ENCODE measurements around the gene DXO. TPM values are rescaled to one million over a fixed set of nuclear protein-coding genes. Genes with fewer than 3 reads are reported as not detected.

The DXO gene
- total RNA-seq, 1 experiment from 2014 or later: 23.7 TPM

DNA sequence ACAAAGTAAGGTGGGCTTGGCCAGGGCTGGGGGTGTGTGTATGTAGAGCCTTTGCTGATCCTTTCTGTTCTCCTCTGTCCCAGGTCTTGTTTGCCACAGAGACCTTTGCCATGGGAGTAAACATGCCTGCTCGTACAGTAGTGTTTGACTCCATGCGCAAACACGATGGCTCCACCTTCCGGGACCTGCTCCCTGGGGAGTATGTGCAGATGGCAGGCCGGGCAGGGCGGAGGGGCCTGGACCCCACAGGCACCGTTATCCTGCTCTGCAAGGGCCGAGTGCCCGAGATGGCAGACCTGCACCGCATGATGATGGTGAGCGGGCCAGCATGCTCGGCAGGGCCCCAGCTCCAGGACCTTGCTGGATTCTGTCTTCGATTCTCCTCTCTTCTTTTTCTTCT, 6.2 kb downstream of the DXO start:
- peaks cover 14% of the 10 kb centered on the region for H3K4me1 Mint-ChIP-seq (ENCODE audit: low read depth, unreplicated experiment)
- Histone ChIP-seq H3K4me1 (no peaks in the 10 kb centered on the region; the same call in 1 of the 2 replicates), H3K4me3 (ENCODE audit: low read depth, low read length) (no peak overlapping the region), H3K36me3 (ENCODE audit: control insufficient read depth, insufficient read depth, low read length) (peaks cover 8% of the 10 kb centered on the region), H3K27me3 (replicated peaks; ENCODE audit: control insufficient read depth, insufficient read depth, low read length) (no peaks in the 10 kb centered on the region), H3K9me3 (no peaks in the 10 kb centered on the region)
- ChIA-PET POLR2A (no interaction called here), CTCF (no interaction called here)
- H3K4me3 Mint-ChIP-seq (ENCODE audit: unreplicated experiment): no peak overlapping the region
- H3K27me3 Mint-ChIP-seq (ENCODE audit: insufficient read depth, unreplicated experiment): no peaks in the 10 kb centered on the region
- intact Hi-C loops (cut with micrococcal nuclease; ENCODE audit: unreplicated experiment): no loop called here
- H3K9me3 Mint-ChIP-seq (ENCODE audit: unreplicated experiment): no peaks in the 10 kb centered on the region
- no peak for DNase-seq
- TF ChIP-seq, protein P1, sequence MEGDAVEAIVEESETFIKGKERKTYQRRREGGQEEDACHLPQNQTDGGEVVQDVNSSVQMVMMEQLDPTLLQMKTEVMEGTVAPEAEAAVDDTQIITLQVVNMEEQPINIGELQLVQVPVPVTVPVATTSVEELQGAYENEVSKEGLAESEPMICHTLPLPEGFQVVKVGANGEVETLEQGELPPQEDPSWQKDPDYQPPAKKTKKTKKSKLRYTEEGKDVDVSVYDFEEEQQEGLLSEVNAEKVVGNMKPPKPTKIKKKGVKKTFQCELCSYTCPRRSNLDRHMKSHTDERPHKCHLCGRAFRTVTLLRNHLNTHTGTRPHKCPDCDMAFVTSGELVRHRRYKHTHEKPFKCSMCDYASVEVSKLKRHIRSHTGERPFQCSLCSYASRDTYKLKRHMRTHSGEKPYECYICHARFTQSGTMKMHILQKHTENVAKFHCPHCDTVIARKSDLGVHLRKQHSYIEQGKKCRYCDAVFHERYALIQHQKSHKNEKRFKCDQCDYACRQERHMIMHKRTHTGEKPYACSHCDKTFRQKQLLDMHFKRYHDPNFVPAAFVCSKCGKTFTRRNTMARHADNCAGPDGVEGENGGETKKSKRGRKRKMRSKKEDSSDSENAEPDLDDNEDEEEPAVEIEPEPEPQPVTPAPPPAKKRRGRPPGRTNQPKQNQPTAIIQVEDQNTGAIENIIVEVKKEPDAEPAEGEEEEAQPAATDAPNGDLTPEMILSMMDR (IDR thresholded peaks at IDR 0.05; ENCODE audit: insufficient read depth in 1 of 2, low read depth in 1 of 2, low read length in 1 of 2, severe bottlenecking in 1 of 2, unreplicated experiment in 1 of 2): no peak
- no peak overlapping the region for H3K27ac Mint-ChIP-seq (ENCODE audit: unreplicated experiment)
- BruUV-seq (replicated peaks): no TSS peak
- peaks cover 66% of the 10 kb centered on the region for H3K36me3 Mint-ChIP-seq (ENCODE audit: insufficient read depth, unreplicated experiment)

- no peaks in the 10 kb centered on the region for H3K27me3 ChIP-seq (replicated peaks; ENCODE audit: control insufficient read depth, insufficient read depth, low read length)
- Mint-ChIP-seq H3K27ac (ENCODE audit: unreplicated experiment) (no peak overlapping the region), H3K4me3 (ENCODE audit: unreplicated experiment) (no peak overlapping the region), H3K27me3 (ENCODE audit: insufficient read depth, unreplicated experiment) (no peaks in the 10 kb centered on the region), H3K4me1 (ENCODE audit: low read depth, unreplicated experiment) (peaks cover 15% of the 10 kb centered on the region), H3K36me3 (ENCODE audit: insufficient read depth, unreplicated experiment) (peaks cover 61% of the 10 kb centered on the region), H3K9me3 (ENCODE audit: unreplicated experiment) (no peaks in the 10 kb centered on the region)
- no peaks in the 10 kb centered on the region for H3K4me1 ChIP-seq
- no TSS peak for BruUV-seq (replicated peaks)
- intact Hi-C loops (cut with micrococcal nuclease; ENCODE audit: unreplicated experiment): no loop called here
- CTCF ChIA-PET: no interaction called here
- no peaks in the 10 kb centered on the region for H3K9me3 ChIP-seq
- POLR2A ChIA-PET: no interaction called here
- H3K36me3 ChIP-seq (ENCODE audit: control insufficient read depth, insufficient read depth, low read length): peaks cover 9% of the 10 kb centered on the region
- H3K4me3 ChIP-seq (ENCODE audit: low read depth, low read length): no peak overlapping the region
- TF ChIP-seq, protein P1 (IDR thresholded peaks at IDR 0.05; ENCODE audit: insufficient read depth in 1 of 2, low read depth in 1 of 2, low read length in 1 of 2, severe bottlenecking in 1 of 2, unreplicated experiment in 1 of 2): no peak
- no peak for DNase-seq
Measured at GRCh38 chr6:31963921-31964320, 8.0 kb downstream of the DXO start.

- no TSS peak for BruUV-seq (replicated peaks)
- Mint-ChIP-seq H3K4me1 (ENCODE audit: low read depth, unreplicated experiment) (peaks cover 15% of the 10 kb centered on the region), H3K36me3 (ENCODE audit: insufficient read depth, unreplicated experiment) (peaks cover 66% of the 10 kb centered on the region), H3K27me3 (ENCODE audit: insufficient read depth, unreplicated experiment) (no peaks in the 10 kb centered on the region), H3K27ac (ENCODE audit: unreplicated experiment) (no peak overlapping the region), H3K9me3 (ENCODE audit: unreplicated experiment) (no peaks in the 10 kb centered on the region), H3K4me3 (ENCODE audit: unreplicated experiment) (no peak overlapping the region)
- ChIA-PET CTCF (no interaction called here), POLR2A (no interaction called here)
- Histone ChIP-seq H3K4me3 (ENCODE audit: low read depth, low read length) (no peak overlapping the region), H3K27me3 (replicated peaks; ENCODE audit: control insufficient read depth, insufficient read depth, low read length) (no peaks in the 10 kb centered on the region), H3K36me3 (ENCODE audit: control insufficient read depth, insufficient read depth, low read length) (peaks cover 10% of the 10 kb centered on the region), H3K9me3 (no peaks in the 10 kb centered on the region), H3K4me1 (peaks cover 3% of the 10 kb centered on the region; the same call in 1 of the 2 replicates)
- TF ChIP-seq, protein P1 (IDR thresholded peaks at IDR 0.05; ENCODE audit: insufficient read depth in 1 of 2, low read depth in 1 of 2, low read length in 1 of 2, severe bottlenecking in 1 of 2, unreplicated experiment in 1 of 2): no peak
- no peak for DNase-seq
- intact Hi-C loops (cut with micrococcal nuclease; ENCODE audit: unreplicated experiment): no loop called here
Measured at GRCh38 chr6:31961616-31962015, 10.3 kb downstream of the DXO start.

Data from Caco-2 (cell line).